ENCODE data around the gene CNNM3. TPM values are rescaled to one million over a fixed set of nuclear protein-coding genes. Genes with fewer than 3 reads are reported as not detected.

The CNNM3 gene
- total RNA-seq, 1 donor from 2014 or later = 20.9 TPM

DNA sequence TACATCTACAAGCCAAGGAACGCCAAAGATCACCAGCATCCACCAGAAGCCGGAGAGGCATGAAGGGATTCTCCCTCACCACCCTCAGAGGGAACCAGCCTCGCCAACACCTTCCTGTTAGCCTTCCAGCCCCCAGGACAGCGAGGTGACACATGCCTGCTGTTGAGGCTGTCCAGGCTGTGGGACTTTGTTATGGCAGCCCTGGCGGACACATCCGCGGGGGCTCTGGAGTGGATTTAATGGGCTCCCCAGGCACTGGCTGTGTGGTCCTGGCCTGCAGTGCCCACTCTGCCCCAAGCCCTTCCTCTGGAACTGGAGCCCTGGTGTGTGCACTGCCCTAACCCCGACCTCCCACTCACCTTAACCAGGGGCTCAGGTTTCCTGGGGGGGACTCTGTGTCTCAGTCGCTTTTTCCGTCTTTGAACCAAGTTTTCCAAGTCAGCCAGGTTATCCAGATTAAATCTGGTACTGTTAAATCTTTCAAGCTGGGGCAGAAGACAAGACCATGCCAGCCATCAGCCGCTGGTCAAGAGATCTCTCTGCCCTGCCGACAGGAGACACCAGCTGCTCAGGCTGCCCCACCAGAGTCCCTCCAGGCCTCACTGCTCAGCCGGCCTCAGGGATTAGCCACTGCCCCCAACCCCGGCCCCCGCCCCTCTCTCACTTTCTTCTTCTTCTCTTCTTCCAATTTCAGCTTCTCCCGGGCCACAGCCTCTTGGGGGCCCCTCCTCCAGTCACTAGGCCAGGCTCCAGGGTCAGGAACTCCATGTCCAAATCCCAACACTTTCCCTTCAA is 25.8 kb downstream of the CNNM3 start:
- no peak overlapping the region for H3K27ac Mint-ChIP-seq (ENCODE audit: unreplicated experiment)
- peaks cover 2% of the 10 kb centered on the region for H3K36me3 Mint-ChIP-seq (ENCODE audit: unreplicated experiment)
- H3K9me3 Mint-ChIP-seq (ENCODE audit: unreplicated experiment) = no peaks in the 10 kb centered on the region
- TF ChIP-seq, protein P1, sequence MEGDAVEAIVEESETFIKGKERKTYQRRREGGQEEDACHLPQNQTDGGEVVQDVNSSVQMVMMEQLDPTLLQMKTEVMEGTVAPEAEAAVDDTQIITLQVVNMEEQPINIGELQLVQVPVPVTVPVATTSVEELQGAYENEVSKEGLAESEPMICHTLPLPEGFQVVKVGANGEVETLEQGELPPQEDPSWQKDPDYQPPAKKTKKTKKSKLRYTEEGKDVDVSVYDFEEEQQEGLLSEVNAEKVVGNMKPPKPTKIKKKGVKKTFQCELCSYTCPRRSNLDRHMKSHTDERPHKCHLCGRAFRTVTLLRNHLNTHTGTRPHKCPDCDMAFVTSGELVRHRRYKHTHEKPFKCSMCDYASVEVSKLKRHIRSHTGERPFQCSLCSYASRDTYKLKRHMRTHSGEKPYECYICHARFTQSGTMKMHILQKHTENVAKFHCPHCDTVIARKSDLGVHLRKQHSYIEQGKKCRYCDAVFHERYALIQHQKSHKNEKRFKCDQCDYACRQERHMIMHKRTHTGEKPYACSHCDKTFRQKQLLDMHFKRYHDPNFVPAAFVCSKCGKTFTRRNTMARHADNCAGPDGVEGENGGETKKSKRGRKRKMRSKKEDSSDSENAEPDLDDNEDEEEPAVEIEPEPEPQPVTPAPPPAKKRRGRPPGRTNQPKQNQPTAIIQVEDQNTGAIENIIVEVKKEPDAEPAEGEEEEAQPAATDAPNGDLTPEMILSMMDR (IDR thresholded peaks at IDR 0.05) = no peak
- no peaks in the 10 kb centered on the region for H3K27me3 Mint-ChIP-seq (ENCODE audit: unreplicated experiment)
- DNase-seq (ENCODE audit: extremely low spot score, unreplicated experiment) = no peak
- peaks cover 2% of the 10 kb centered on the region for H3K4me1 Mint-ChIP-seq (ENCODE audit: unreplicated experiment)
- no peak overlapping the region for H3K4me3 Mint-ChIP-seq (ENCODE audit: unreplicated experiment)

DNA sequence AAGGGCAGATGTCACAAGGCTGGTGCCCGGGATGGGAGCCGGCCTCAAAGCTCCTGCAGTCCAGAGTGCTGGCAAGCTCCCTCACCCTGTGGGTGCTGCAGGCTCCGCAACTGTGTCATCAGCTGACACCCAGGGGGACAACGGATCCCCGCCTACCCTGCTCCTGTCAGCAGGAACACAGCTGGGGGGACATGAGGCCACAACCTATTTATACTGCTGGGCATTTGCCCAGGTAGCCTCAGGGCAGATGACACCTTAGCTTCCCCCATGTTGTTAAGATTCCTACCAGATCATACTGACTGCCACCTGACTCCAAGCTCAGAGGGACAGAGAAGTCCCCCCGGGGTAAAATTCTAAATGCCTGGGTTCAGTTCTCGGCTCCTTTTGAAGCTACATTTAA is 26.5 kb downstream of the CNNM3 start:
- no peaks in the 10 kb centered on the region for H3K27me3 Mint-ChIP-seq (ENCODE audit: unreplicated experiment)
- no peak overlapping the region for H3K27ac Mint-ChIP-seq (ENCODE audit: unreplicated experiment)
- H3K9me3 Mint-ChIP-seq (ENCODE audit: unreplicated experiment) = no peaks in the 10 kb centered on the region
- peaks cover 2% of the 10 kb centered on the region for H3K4me1 Mint-ChIP-seq (ENCODE audit: unreplicated experiment)
- TF ChIP-seq, protein P1 (IDR thresholded peaks at IDR 0.05) = no peak
- H3K4me3 Mint-ChIP-seq (ENCODE audit: unreplicated experiment) = no peak overlapping the region
- no peak for DNase-seq (ENCODE audit: extremely low spot score, unreplicated experiment)
- H3K36me3 Mint-ChIP-seq (ENCODE audit: unreplicated experiment) = peaks cover 5% of the 10 kb centered on the region

DNA sequence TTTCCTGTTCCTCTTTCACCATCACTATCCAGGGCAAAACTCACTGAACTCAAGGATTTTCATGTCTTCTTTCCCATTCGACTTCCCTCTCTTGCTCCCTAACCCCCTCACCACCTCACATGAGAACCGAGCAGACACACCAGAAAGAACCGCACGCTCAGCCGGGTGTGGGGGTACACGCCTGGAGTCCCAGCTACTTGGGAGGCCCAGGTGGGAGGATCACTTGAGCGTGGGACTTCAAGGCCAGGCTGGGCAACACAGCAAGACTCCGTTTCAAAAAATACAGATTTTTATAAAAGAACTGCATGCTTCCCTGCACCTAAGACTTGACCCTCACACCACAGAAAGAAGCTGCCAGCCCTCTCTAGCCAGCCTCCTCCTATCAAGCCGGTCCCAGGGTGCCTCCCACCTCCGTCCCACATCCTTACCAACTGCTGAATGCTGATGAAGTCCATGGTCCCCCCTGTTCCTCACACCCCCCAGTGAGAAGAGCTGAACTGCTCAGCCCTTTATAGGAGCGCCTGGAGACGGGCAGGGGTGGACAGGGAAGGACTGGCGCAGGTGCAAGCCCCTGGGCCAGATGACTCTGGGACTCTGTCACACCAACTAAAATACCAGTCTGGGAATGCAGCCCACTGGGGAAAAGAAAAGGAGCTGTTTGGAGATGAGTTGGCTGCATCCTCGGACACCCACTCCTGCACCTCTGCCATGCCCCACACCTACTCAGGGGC is 27.6 kb downstream of the CNNM3 start, which contains the start of gene ANKRD23:
Gene ANKRD23, minus strand, starts transcription at position 484 of the 731 bp plus-strand sequence. Its CDS starts 29 bp downstream, at position 455.
- no peaks in the 10 kb centered on the region for H3K9me3 Mint-ChIP-seq (ENCODE audit: unreplicated experiment)
- H3K27me3 Mint-ChIP-seq (ENCODE audit: unreplicated experiment) = no peaks in the 10 kb centered on the region
- peaks cover 10% of the 10 kb centered on the region for H3K36me3 Mint-ChIP-seq (ENCODE audit: unreplicated experiment)
- H3K4me1 Mint-ChIP-seq (ENCODE audit: unreplicated experiment) = peaks cover 2% of the 10 kb centered on the region
- no peak within 1 kb of the TSS for H3K27ac Mint-ChIP-seq (ENCODE audit: unreplicated experiment)
- H3K4me3 Mint-ChIP-seq (ENCODE audit: unreplicated experiment) = no peak within 1 kb of the TSS
- DNase-seq (ENCODE audit: extremely low spot score, unreplicated experiment) = no peak
- TF ChIP-seq, protein P1 (IDR thresholded peaks at IDR 0.05) = no peak

DNA sequence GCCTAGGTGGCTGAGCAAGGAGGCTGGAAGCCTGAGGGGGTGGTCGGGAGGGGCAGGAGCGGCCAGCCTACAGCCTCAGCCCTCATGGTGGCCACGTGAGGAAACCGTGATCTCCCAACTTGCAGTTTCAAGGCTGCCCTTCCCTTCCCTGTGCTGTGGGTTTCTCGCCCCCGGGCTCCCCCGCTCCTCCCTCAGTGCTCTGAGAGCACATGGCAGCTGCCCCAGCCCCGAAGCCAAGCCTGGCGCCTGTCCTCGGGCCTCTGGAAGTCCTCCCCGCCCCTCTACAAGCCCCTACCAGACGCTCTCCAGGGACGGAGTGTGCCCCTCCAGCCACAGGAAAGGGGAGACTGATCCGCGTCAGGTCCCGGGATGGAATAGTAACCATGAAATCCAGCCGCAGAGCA is 28.3 kb downstream of the CNNM3 start:
- TF ChIP-seq, protein P1 (IDR thresholded peaks at IDR 0.05) = no peak
- H3K36me3 Mint-ChIP-seq (ENCODE audit: unreplicated experiment) = peaks cover 10% of the 10 kb centered on the region
- H3K27me3 Mint-ChIP-seq (ENCODE audit: unreplicated experiment) = no peaks in the 10 kb centered on the region
- no peak for DNase-seq (ENCODE audit: extremely low spot score, unreplicated experiment)
- H3K4me1 Mint-ChIP-seq (ENCODE audit: unreplicated experiment) = peaks cover 2% of the 10 kb centered on the region
- H3K4me3 Mint-ChIP-seq (ENCODE audit: unreplicated experiment) = no peak overlapping the region
- no peaks in the 10 kb centered on the region for H3K9me3 Mint-ChIP-seq (ENCODE audit: unreplicated experiment)
- H3K27ac Mint-ChIP-seq (ENCODE audit: unreplicated experiment) = no peak overlapping the region

DNA sequence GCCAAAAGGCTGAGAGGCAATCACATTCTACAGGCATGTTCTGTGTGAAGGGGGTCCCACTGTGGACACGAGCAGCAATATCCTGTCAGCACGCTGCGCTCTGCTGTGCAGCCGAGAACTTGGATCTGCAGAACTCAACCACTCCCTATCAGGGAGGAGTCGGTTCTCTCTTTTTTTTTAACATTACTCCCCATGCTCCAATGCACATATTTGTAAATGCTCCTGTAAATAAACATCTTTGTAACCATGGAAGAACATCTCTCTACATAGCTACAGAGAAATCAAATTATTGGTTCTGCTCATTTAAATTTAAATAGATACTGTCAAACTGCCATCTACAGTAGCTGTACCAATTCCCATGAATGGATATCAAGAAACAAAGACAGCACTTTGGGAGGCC is 30.8 kb downstream of the CNNM3 start:
- no peaks in the 10 kb centered on the region for H3K27me3 Mint-ChIP-seq (ENCODE audit: unreplicated experiment)
- TF ChIP-seq, protein P1 (IDR thresholded peaks at IDR 0.05) = no peak
- H3K27ac Mint-ChIP-seq (ENCODE audit: unreplicated experiment) = no peak overlapping the region
- H3K36me3 Mint-ChIP-seq (ENCODE audit: unreplicated experiment) = peaks cover 12% of the 10 kb centered on the region
- no peak for DNase-seq (ENCODE audit: extremely low spot score, unreplicated experiment)
- peaks cover 2% of the 10 kb centered on the region for H3K4me1 Mint-ChIP-seq (ENCODE audit: unreplicated experiment)
- H3K9me3 Mint-ChIP-seq (ENCODE audit: unreplicated experiment) = no peaks in the 10 kb centered on the region
- no peak overlapping the region for H3K4me3 Mint-ChIP-seq (ENCODE audit: unreplicated experiment)

All from osteocyte (in vitro differentiated cells).